Keratinocyte (primary cell): Measurements from ENCODE around the gene TRPV2. TPM values are rescaled to one million over a fixed set of nuclear protein-coding genes. Genes with fewer than 3 reads are reported as not detected.

Experiments
- DNase-seq: peaks from one replicate; pipeline ENCODE4 v3.0.0-alpha.2; 2011; ENCODE audit warnings: low read depth, missing footprints, low spot score
- FAIRE-seq: peaks from 2 replicates; lab custom pipeline; 2011; peaks lifted over from hg19 to GRCh38; lab: Jason Lieb, UNC
- H2AFZ ChIP-seq: 2 replicates; pipeline ENCODE4 v1.6.0; 2012; ENCODE audit warnings: low read length, control low read depth, inconsistent platforms; ENCODE audit not compliant: control insufficient read depth
- H3K27ac ChIP-seq: 2 replicates; pipeline ENCODE4 v1.5.1; 2011; ENCODE audit warnings: low read length; ENCODE audit not compliant: control insufficient read depth, insufficient read depth
- H3K27me3 ChIP-seq: 3 replicates; pipeline ENCODE4 v1.6.0; 2011; ENCODE audit warnings: low read length; ENCODE audit not compliant: control insufficient read depth, insufficient read depth; ENCODE audit errors: extremely low read depth
- H3K36me3 ChIP-seq, 2 experiments: 2 replicates in 1 of 2; 3 replicates in 1 of 2; pipeline ENCODE4 v1.5.1; 2011; ENCODE audit warnings: low read length in 2 of 2, mild to moderate bottlenecking in 1 of 2; ENCODE audit not compliant: control insufficient read depth in 2 of 2, insufficient read depth in 2 of 2; ENCODE audit errors: extremely low read depth in 1 of 2
- H3K4me1 ChIP-seq: 3 replicates; pipeline ENCODE4 v1.5.1; 2011; ENCODE audit warnings: low read length; ENCODE audit not compliant: control insufficient read depth, insufficient read depth; ENCODE audit errors: extremely low read depth
- H3K4me2 ChIP-seq: 3 replicates; pipeline ENCODE4 v1.6.0; 2011; ENCODE audit warnings: low read depth, low read length; ENCODE audit not compliant: control insufficient read depth, insufficient read depth; ENCODE audit errors: extremely low read depth
- H3K4me3 ChIP-seq, 3 experiments: fragments of 200-600 bp in 1 of 3; sonication (generic) in 1 of 3; 2 replicates in 2 of 3; 3 replicates in 1 of 3; pipeline ENCODE4 v1.5.1; 2011 to 2016; ENCODE audit warnings: low read length in 3 of 3, mild to moderate bottlenecking in 3 of 3, control low read depth in 2 of 3, inconsistent platforms in 1 of 3, low read depth in 1 of 3, mixed read lengths in 1 of 3, mixed run types in 1 of 3, moderate library complexity in 1 of 3; ENCODE audit not compliant: control insufficient read depth in 2 of 3, insufficient read depth in 2 of 3; ENCODE audit errors: extremely low read depth in 1 of 3
- H3K79me2 ChIP-seq: 2 replicates; pipeline ENCODE4 v1.6.0; 2012; ENCODE audit warnings: low read length; ENCODE audit not compliant: control insufficient read depth, insufficient read depth
- H3K9ac ChIP-seq: 3 replicates; pipeline ENCODE4 v1.6.0; 2011; ENCODE audit warnings: low read length; ENCODE audit not compliant: control insufficient read depth, insufficient read depth; ENCODE audit errors: extremely low read depth
- H3K9me1 ChIP-seq: 3 replicates; pipeline ENCODE4 v1.6.0; 2011; ENCODE audit warnings: low read length; ENCODE audit not compliant: control insufficient read depth, insufficient read depth; ENCODE audit errors: extremely low read depth
- H3K9me3 ChIP-seq: 2 replicates; pipeline ENCODE4 v1.5.1; 2012; ENCODE audit warnings: low read depth, low read length; ENCODE audit not compliant: control insufficient read depth
- H4K20me1 ChIP-seq: 3 replicates; pipeline ENCODE4 v1.6.0; 2011; ENCODE audit warnings: low read length; ENCODE audit not compliant: control insufficient read depth, insufficient read depth; ENCODE audit errors: extremely low read depth
- EZH2 ChIP-seq: IDR thresholded peaks from one replicate; pipeline ENCODE4 v1.6.1; 2012; ENCODE audit warnings: inconsistent platforms, mild to moderate bottlenecking, low read length, moderate library complexity
- dilution Hi-C: fragments of 300-500 bp; cut with MboI; formaldehyde crosslinking; loops from one replicate; pipeline ENCODE4 v1.7.0; 2020; ENCODE audit warnings: low sequenced_read_pairs; ENCODE audit not compliant: extremely low pct_ligation_motif_present
- polyA plus RNA-seq, 5 experiments: library from polyadenylated mRNA; depleted of rRNA in 3 of 5; stranded (reverse) in 3 of 5; stranded (forward) in 1 of 5; unstranded in 1 of 5; fragments of >200 nt; gene quantifications; 1 replicate in 1 of 5; 2 replicates in 3 of 5; 3 replicates in 1 of 5; pipeline versions ENCODE4 v1.2.1 to v1.2.3, GENCODE V29; 2011 to 2012; ENCODE audit warnings: missing spikeins in 2 of 5, low read depth in 1 of 5, low replicate concordance in 1 of 5
- TF ChIP-seq, protein P1 (sequence below), 3 experiments: IDR thresholded peaks in 1 of 3; conservative IDR thresholded peaks in 1 of 3; optimal IDR thresholded peaks in 1 of 3; 2 replicates in 2 of 3; 3 replicates in 1 of 3; pipeline versions ENCODE3 to v1.5.1; 2011; ENCODE audit warnings: low read length in 3 of 3, mild to moderate bottlenecking in 3 of 3, moderate library complexity in 2 of 3, control low read depth in 1 of 3, inconsistent platforms in 1 of 3; ENCODE audit not compliant: insufficient read depth in 2 of 3; ENCODE audit errors: extremely low read depth in 1 of 3

Gene TRPV2
- polyA plus RNA-seq, 1 donor (not counting 4 experiments of a cell fraction or from before 2014, with no cell fraction given) = 0.09 TPM

DNA sequence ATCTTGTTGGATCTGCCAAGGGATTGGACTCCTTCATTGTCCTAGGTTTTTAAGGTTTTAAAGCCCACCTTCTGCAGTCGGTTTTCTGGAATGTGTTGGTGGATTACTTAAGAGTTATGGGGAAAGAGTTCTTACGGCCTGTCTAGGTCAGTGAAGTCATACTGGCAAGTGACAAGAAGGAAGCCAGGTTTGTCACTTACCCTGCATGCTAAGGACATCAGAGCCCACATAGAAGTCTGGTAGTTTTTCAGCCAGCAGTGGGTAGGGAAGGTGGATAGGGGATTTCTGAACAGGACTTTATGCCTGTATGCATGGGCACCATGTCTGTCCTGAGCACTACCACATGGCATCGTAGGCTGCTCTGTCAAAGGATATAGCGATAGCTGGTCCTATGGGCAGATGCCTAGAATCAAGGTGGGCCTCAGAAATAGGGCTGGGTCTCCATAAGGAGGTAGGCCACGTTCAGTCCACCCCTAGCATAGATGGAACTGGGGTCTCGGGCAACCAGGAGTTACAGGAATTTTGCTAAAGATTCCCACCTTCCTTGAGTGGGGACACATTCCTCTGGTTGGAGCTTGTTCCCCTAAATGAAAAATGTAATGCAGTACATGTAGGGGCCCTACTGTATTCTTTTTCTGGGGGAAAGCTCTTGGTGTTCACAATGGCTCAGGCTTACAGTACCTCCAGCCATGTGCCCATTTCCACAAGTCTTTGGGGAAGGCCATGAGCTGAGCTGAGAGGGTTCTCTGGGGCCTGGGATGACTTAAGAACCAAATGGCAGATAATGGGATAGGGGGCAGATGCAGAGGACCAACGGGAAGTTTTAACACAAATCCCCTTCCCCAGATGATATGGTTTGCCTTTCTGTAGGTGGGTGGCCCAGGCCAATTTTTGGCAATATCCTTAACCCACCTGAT is 27.5 kb downstream of the TRPV2 start:
- Histone ChIP-seq H3K4me3 (no peak overlapping the region), H3K4me2 (no peak overlapping the region), H3K9me1 (no peaks in the 10 kb centered on the region), H3K9me3 (no peaks in the 10 kb centered on the region), H3K27ac (no peak overlapping the region), H3K36me3 (peaks cover 36 to 50% of the 10 kb centered on the region in 2 experiments), H3K27me3 (no peaks in the 10 kb centered on the region), H3K4me1 (peaks cover 24% of the 10 kb centered on the region), H3K9ac (no peak overlapping the region), H2AFZ (no peak overlapping the region), H3K79me2 (peaks cover 32% of the 10 kb centered on the region), H4K20me1 (peaks cover 54% of the 10 kb centered on the region)
- TF ChIP-seq, protein P1, sequence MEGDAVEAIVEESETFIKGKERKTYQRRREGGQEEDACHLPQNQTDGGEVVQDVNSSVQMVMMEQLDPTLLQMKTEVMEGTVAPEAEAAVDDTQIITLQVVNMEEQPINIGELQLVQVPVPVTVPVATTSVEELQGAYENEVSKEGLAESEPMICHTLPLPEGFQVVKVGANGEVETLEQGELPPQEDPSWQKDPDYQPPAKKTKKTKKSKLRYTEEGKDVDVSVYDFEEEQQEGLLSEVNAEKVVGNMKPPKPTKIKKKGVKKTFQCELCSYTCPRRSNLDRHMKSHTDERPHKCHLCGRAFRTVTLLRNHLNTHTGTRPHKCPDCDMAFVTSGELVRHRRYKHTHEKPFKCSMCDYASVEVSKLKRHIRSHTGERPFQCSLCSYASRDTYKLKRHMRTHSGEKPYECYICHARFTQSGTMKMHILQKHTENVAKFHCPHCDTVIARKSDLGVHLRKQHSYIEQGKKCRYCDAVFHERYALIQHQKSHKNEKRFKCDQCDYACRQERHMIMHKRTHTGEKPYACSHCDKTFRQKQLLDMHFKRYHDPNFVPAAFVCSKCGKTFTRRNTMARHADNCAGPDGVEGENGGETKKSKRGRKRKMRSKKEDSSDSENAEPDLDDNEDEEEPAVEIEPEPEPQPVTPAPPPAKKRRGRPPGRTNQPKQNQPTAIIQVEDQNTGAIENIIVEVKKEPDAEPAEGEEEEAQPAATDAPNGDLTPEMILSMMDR (optimal IDR thresholded peaks at IDR 0.05 in 1 of 3, IDR thresholded peaks at IDR 0.05 in 1 of 3, conservative IDR thresholded peaks at IDR 0.05 in 1 of 3; ENCODE audit: extremely low read depth in 1 of 3, insufficient read depth in 2 of 3, low read length in 3 of 3) = no peak
- TF ChIP-seq EZH2 = no peak
- no peak for FAIRE-seq
- no peak for DNase-seq
- dilution Hi-C loops = no loop called here

DNA sequence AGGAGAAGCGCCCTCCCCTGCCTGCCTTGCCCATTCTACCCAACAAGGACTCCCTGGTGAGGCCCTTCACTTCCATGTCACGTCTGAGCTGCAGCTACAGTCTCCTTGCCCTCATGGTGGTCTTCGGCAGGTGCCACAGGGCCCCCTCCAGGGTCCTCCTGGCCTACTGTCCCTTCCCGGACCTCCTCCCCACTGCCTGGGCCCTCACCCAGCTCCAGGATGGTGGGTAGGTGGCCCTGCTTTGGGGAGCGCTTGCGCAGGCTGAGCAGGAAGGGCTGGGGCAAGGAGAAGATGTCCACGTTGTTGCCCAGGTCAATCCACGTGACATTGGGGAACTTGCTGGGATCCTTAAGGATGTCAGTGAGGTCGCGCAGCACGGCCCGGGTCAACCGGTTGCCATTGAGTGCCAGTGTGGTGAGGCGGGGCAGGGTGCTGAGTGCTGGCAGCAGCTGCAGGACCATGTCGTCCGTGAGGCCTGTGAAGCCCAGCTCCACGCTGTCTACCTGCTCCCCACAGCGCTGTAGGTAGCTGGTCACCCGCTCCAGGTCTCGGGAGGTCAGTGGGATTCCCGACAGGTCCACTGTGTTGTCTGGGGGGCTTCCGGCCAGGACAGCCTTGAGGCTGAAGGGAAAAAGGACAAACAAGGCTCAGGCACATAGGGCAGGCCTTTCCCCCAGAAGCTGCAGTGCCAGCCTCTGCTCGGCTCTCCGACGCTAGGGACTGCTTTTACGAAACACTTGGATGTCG is 28.3 kb downstream of the TRPV2 start:
- H3K9ac ChIP-seq = no peak overlapping the region
- H3K79me2 ChIP-seq = peaks cover 32% of the 10 kb centered on the region

More for the DNA sequence above, 28.3 kb downstream of the TRPV2 start:
- Histone ChIP-seq H3K9me3 (no peaks in the 10 kb centered on the region), H3K4me1 (peaks cover 19% of the 10 kb centered on the region), H3K27ac (no peak overlapping the region), H3K4me2 (no peak overlapping the region), H3K9me1 (no peaks in the 10 kb centered on the region), H3K27me3 (no peaks in the 10 kb centered on the region), H3K36me3 (peaks cover 38 to 50% of the 10 kb centered on the region in 2 experiments), H2AFZ (no peak overlapping the region), H4K20me1 (peaks cover 56% of the 10 kb centered on the region), H3K4me3 (no peak overlapping the region)
- FAIRE-seq (no peak), DNase-seq (no peak)
- TF ChIP-seq, protein P1 (optimal IDR thresholded peaks at IDR 0.05 in 1 of 3, IDR thresholded peaks at IDR 0.05 in 1 of 3, conservative IDR thresholded peaks at IDR 0.05 in 1 of 3; ENCODE audit: extremely low read depth in 1 of 3, insufficient read depth in 2 of 3, low read length in 3 of 3) = no peak
- TF ChIP-seq EZH2 = no peak
- dilution Hi-C loops = no loop called here
